ENCODE measurements around the gene FIS1.

Gene FIS1

GRCh38 chr7:101232141-101232850 is 12.6 kb downstream of the FIS1 start:
- no peak for DNase-seq

GRCh38 chr7:101231644-101232043 is 13.2 kb downstream of the FIS1 start:
- no peak for DNase-seq

GRCh38 chr7:101226721-101227120 is 18.2 kb downstream of the FIS1 start:
- no peak for DNase-seq

GRCh38 chr7:101225650-101226049 is 19.2 kb downstream of the FIS1 start:
- no peak for DNase-seq

GRCh38 chr7:101223528-101223927 is 21.4 kb downstream of the FIS1 start:
- no peak for DNase-seq

GRCh38 chr7:101222275-101222830 is 22.5 kb downstream of the FIS1 start:
- no peak for DNase-seq

GRCh38 chr7:101220295-101220694 is 24.6 kb downstream of the FIS1 start:
- no peak for DNase-seq

- DNase-seq, result no peak
Measured at GRCh38 chr7:101218236-101219125, 26.4 kb downstream of the FIS1 start.

- peak; percentile 97 to 98 for DNase-seq
Measured at GRCh38 chr7:101217388-101218235, 27.3 kb downstream of the FIS1 start, which contains the start of the genes PLOD3 and ZNHIT1. Gene PLOD3, minus strand, starts transcription at chr7:101217581. Its CDS starts 307 bp downstream, at chr7:101217274. Gene ZNHIT1, plus strand, starts transcription at chr7:101218165. Its CDS starts 31 bp downstream, at chr7:101218196.

- no peak for DNase-seq
Measured at GRCh38 chr7:101216860-101217387, 28.0 kb downstream of the FIS1 start.

GRCh38 chr7:101216001-101216859 is 28.7 kb downstream of the FIS1 start:
- no peak for DNase-seq

GRCh38 chr7:101212014-101212413 is 32.9 kb downstream of the FIS1 start:
- DNase-seq, result no peak

- DNase-seq, result no peak
Measured at GRCh38 chr7:101211501-101211900, 33.4 kb downstream of the FIS1 start.

- no peak for DNase-seq
Measured at GRCh38 chr7:101210143-101210542, 34.7 kb downstream of the FIS1 start.

- no peak for DNase-seq
Measured at GRCh38 chr7:101208794-101209193, 36.1 kb downstream of the FIS1 start.

GRCh38 chr7:101207459-101207858 is 37.4 kb downstream of the FIS1 start:
- no peak for DNase-seq

GRCh38 chr7:101206665-101207042 is 38.2 kb downstream of the FIS1 start:
- DNase-seq, result no peak

GRCh38 chr7:101205901-101206664 is 38.8 kb downstream of the FIS1 start:
- DNase-seq, result no peak

GRCh38 chr7:101203740-101204738 is 40.8 kb downstream of the FIS1 start:
- DNase-seq, result peak; percentile 13 to 40

Data from CD4-positive, alpha-beta T cell treated with Interleukin-1 beta for 1 hour (primary cell).